CD4-positive, alpha-beta T cell treated with Interleukin-12 subunit alpha and Interleukin-12 subunit beta, for 1 hour (primary cell): ENCODE measurements around the gene TTPAL.
A peak's percentile ranks its signal among the peaks of the same experiment; 100 is the strongest.

ENCODE experiments used
- DNase-seq: peaks from one replicate; pipeline ENCODE4 v3.0.0-alpha.2; 2020

The TTPAL gene

GRCh38 chr20:44442298-44443070 lies 33.2 kb upstream of the TTPAL start:
- DNase-seq = no peak

- no peak for DNase-seq
Measured at GRCh38 chr20:44445742-44446710, 29.6 kb upstream of the TTPAL start.

- no peak for DNase-seq
Measured at GRCh38 chr20:44447827-44448419, 27.8 kb upstream of the TTPAL start.

GRCh38 chr20:44448753-44449546 lies 26.7 kb upstream of the TTPAL start:
- no peak for DNase-seq

GRCh38 chr20:44449864-44450263 lies 25.8 kb upstream of the TTPAL start:
- DNase-seq = no peak

GRCh38 chr20:44450281-44450889 lies 25.3 kb upstream of the TTPAL start:
- no peak for DNase-seq

- no peak for DNase-seq
Measured at GRCh38 chr20:44450903-44451450, 24.7 kb upstream of the TTPAL start.

GRCh38 chr20:44454306-44454963 lies 21.2 kb upstream of the TTPAL start:
- no peak for DNase-seq

- no peak for DNase-seq
Measured at GRCh38 chr20:44455126-44455525, 20.5 kb upstream of the TTPAL start.

- DNase-seq = no peak
Measured at GRCh38 chr20:44456611-44457010, 19.1 kb upstream of the TTPAL start.

GRCh38 chr20:44457016-44457415 lies 18.7 kb upstream of the TTPAL start:
- DNase-seq = no peak

- DNase-seq = no peak
Measured at GRCh38 chr20:44459271-44459670, 16.4 kb upstream of the TTPAL start.

- peak; percentile 23 for DNase-seq
Measured at GRCh38 chr20:44460795-44461141, 14.9 kb upstream of the TTPAL start.

GRCh38 chr20:44461142-44461802 lies 14.4 kb upstream of the TTPAL start:
- no peak for DNase-seq

- no peak for DNase-seq
Measured at GRCh38 chr20:44461803-44462174, 13.9 kb upstream of the TTPAL start.

GRCh38 chr20:44463466-44463865 lies 12.2 kb upstream of the TTPAL start:
- no peak for DNase-seq

GRCh38 chr20:44464514-44464913 lies 11.2 kb upstream of the TTPAL start:
- DNase-seq = no peak

- no peak for DNase-seq
Measured at GRCh38 chr20:44465001-44465560, 10.6 kb upstream of the TTPAL start.

- no peak for DNase-seq
Measured at GRCh38 chr20:44467289-44467883, 8.3 kb upstream of the TTPAL start.
